HuH-7.5 (cell line): Measurements from ENCODE around the gene CUL5.
"Not testable (repeated sequence)": the region's sequence is repeated elsewhere in the genome, so short reads cannot be mapped to it uniquely, and the experiment has no call there.

Experiments
- DNase-seq: peaks from one replicate; pipeline ENCODE4 v3.0.0; 2011; ENCODE audit warnings: low spot score

The CUL5 gene

DNA sequence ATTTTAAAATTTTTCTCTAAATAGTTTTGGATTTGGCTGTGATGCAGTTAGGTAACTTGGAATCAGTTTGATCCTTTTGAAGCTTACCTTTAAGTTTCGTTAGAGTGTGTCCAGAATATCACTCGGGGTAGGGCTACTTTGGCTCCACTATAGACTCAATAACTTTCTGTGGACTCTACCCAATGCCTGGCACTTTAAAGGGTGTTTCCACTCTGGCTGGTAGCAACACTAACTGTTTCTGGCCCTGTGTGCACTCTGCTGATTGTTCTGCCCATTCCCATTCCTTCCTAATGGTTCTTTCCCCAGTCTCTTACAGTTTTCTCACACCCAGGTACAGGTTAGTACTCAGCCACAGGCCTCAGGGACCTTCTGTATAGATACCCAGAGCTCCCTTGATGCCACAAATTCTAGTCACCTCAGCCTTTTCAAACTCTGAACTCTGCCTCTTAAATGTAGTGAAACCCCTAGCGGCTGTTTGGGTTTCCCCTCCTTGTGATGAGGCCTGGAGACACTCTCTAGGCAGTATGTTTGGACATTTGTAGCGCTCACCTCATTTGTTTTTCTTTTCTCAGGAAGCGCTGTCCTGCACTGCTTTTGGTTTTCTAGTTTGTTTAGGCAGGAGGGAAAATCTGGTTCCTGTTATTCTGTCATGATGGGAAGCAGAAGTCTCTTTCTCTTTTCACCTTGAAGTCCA lies 16.8 kb downstream of the CUL5 start:
- no peak for DNase-seq

DNA sequence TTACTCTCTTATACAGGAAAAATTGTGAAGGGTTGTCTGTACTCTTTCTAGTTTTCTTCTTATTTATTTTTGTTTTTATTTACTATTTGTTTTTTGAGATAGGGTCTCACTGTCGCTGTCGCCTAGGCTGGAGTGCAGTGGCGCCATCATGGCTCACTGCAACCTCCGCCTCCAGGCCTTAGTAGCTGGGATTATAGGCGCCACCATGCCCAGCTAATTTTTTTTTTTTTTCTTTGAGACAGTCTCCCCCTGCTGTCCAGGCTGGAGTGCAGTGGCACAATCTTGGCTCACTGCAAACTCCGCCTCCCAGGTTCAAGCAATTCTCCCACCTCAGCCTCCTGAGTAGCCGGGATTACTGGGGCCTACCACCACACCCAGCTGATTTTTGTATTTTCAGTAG lies 18.4 kb downstream of the CUL5 start:
- no peak for DNase-seq

DNA sequence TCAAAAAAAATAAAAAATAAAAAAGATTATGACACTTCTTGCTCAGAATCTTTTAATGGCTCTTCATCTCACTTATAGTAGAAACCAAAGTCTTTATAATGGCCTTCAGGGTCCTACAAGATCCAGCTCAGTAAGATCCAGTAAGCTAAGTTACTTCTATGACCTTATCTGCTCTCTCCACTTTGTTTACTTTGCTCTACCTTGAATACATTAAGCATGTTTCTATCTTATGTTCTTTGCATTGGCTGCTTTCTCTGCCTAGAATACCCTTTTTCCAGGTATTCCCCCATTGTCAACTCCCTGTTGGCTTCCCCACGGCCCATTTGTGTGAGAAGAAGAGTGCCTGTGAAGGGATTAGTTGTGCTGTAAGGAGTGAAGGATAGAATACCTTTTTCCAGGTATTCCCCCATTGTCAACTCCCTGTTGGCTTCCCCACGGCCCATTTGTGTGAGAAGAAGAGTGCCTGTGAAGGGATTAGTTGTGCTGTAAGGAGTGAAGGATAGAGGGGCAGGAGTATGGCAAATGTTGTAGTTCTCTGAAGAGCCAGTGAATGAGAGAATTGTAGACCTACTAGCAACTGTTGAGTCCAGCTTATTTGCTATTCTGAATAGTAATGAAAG lies 20.2 kb downstream of the CUL5 start:
- DNase-seq, result not testable (repeated sequence)

DNA sequence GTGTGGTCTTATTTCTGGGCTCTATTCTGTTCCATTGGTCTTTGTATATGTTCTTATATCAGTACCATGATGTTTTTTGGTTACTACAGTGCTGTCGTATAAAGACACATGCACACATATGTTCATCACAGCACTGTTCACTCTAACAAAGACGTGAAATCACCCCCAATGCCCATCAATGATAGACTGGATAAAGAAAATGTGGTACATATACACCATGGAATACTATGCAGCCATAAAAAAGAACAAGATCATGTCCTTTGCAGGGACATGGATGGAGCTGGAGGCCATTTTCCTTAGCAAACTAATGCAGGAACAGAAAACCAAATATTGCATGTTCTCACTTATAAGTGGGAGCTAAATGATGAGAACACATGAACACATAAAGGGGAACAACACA lies 22.9 kb downstream of the CUL5 start:
- not testable (repeated sequence) for DNase-seq

DNA sequence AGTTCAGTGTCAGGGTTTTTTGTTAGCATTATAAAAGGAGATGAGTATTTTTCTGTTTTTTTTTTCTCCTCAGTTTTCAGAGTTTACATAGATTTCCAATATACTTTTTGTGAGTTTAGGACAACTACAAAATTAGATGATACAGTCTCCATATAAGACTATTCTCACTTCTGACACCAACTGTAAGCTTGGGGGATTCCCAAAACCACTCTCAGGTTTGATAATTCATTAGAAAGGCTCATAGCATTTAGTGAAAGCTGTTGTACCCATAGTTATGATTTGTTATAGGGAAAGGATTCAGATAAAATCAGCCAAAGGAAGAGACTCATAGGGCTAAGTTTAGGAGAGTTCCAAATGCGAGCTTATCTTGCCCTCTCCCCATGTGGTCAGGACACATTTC lies 24.1 kb downstream of the CUL5 start:
- DNase-seq, result no peak

DNA sequence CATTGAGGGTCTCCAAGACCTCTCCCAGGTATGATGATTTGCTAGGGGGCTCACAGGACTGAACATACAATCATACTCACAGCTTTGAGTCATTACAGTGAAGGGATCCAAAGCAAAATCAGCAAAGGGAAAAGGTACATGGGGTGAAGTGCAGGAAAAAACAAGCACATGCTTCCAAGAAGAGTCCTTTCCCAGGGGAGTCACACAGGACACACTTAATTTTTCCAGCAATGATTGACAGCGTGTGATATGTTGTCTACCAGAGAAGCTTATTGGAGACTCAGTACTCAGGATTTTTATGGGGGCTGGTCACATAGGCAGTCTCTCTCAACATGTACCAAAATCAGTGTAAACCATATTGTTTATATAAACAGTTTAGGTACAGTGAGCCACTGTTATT lies 25.3 kb downstream of the CUL5 start:
- no peak for DNase-seq

DNA sequence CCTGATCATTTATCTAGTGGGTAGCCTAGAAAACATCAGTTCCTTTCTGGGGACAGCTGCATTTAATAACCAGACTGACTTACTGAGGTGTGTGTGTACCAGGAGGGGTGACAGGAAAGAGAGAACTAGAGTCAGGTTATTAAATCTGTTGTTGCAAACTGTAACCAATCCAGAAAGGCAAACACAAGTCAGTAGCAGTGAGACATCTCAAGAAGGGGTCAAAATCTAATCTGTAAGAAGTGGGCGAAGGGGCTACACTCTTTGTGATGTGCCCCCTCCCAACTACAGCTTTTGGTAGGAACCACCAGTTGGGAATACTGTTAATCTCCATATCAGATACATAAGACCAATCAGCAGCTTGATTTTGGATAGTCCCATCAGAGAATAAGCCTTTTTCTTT lies 26.3 kb downstream of the CUL5 start:
- DNase-seq, result no peak

DNA sequence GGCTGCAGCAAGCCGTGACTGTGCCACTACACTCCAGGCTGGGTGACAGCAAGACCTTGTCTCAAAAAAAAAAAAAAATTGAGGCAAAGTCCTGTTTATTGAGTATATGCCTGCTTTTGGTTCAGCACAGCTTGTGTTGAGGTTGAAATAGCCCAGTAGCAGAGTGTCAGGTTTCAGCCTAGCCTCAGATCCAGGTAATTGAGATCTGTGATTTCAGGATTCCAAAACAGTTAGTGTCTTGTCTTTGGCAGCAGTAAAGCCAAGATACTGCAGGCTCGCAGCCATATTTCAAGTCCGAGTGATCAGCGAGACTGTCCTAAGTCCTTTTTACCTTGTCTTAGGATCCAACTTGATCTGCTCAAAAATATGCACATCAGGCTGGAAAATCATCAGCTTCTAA lies 27.0 kb downstream of the CUL5 start:
- no peak for DNase-seq

DNA sequence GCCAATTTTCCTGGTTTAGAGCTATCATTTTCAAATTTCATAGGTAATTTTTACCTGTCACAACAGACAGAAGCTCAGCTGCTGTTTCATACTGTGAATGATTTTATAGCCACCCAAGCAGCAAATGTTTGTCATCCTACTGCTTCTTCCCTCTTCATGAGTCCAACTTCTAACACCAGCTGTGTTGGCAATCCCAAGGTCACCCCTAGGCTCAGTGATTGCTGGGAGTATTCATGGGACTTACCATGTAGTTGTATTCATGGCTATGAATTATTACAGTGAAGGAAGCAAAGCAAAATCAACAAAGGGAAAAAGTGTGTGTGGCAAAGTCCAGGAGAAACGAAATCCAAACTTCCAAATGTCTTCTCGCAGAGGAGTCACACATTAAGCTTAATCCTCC lies 28.5 kb downstream of the CUL5 start:
- DNase-seq, result no peak

DNA sequence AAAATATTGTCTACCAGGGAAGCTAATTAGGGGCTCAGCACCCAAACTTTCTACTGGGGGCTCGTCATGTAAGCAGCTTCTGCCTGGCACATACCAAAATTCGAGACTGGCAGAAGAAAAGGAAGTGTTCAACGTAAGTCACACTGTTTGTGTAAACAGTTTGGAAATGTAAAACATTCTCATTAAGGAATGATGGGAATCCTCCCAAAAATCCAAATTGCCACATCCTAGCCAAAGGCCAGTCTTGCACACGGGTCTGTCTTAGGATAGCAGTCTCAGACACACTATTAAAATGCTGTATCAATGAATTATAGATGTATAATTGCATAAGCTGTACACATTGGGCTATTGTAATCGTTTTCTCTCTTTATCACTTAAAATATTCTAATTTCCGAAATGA lies 28.9 kb downstream of the CUL5 start:
- no peak for DNase-seq

DNA sequence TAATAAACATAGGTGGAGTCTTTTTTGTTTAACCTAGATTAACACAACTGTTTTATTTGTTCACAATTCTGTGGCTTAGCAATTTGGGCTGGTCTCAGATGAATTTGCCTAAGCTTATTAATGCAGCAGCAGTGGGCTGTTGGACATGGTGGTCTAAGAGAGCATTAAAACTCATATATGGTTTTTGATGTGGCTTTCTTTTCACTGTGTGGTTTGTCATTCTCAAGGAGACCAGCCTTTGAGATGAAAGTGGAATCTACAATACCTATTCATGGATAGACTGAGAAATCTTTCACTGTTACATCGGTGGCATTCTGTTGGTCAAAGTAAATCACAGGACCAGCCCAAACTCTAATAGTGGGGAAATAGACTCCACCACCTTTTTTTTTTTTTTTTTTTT lies 39.6 kb downstream of the CUL5 start:
- no peak for DNase-seq

DNA sequence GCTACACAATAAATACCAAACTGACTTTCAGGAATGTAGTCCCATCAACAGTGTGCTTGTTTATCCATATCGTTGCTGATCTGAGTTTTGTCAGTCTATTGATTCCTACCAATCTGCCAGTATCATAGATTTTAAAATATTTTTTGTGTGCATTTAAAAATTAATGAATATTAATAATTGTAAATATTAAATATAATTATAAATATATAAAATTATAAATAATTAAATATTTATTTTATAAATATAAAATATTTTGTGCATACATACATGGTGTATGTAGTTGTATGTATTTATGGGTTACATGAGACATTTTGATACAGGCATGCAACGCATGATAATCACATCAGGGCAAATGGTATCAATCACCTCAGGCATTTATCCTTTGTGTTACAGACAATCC lies 53.6 kb downstream of the CUL5 start:
- no peak for DNase-seq

DNA sequence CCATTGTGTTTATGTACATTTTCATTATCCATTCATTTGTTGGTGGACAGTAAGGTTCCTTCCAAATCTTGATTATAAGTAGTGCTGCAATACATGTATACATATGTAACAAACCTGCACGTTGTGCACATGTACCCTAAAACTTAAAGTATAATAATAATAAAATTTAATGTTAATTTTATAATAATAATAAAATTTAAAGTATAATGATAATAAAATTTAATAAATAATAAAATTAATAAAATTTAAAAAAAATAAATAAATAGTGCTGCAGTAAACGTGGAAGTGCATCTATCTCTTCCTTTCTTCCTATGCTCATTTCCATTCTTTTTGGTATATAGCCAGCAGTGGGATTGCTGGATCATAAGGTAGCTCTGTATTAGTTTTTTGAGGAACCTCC lies 54.7 kb downstream of the CUL5 start:
- no peak for DNase-seq

DNA sequence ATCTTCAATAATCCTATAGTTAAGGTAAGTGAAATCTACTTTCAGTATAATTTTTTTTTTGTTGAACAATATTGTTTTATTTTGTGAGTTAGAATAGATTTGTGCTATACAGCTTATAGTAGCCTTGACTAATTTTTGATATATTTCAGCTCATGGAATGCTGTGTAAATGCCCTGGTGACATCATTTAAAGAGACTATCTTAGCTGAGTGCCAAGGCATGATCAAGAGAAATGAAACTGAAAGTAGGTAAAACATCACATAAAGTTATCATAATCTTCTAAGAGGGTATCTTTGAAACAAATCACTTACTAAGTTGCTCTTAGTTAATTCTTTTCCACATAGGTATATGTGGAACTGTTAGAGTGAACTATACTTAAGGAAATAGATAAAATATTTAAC lies 61.2 kb downstream of the CUL5 start:
- no peak for DNase-seq

DNA sequence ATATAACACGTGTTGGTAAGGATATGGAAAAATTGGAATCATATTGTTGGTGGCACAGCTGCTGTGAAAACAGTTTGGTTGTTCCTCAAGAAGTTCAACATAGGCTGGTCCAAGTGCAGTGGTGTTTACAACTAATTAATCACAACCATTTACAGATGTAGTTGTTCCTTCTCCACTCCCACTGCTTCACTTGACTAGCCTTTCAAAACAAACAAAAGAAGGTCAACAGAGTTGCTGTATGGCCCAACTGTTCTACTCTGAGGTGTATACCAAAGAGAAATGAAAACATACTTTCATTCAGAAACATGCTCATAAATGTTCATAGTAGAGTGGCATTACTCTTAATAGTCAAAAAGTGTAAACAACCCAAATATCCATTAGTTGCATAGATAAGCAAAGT lies 76.1 kb downstream of the CUL5 start:
- DNase-seq, result no peak

DNA sequence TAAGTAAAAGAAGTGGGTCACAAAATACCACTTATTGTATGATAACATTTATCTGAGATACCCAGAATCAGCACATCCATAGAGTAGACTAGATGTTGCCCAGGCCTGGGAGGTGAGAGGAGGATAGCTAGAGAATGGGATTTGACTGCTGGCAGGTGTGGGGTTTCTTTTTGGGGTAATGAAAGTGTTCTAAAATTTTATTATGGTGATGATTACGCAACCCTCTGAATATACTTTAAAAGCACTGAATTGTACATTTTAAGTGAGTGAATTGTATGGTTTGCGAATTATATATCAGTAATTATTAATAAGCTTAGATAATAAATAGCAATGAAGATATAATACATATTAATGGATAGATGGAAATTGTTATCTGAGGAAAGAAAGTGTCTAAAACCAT lies 77.0 kb downstream of the CUL5 start:
- DNase-seq, result no peak

DNA sequence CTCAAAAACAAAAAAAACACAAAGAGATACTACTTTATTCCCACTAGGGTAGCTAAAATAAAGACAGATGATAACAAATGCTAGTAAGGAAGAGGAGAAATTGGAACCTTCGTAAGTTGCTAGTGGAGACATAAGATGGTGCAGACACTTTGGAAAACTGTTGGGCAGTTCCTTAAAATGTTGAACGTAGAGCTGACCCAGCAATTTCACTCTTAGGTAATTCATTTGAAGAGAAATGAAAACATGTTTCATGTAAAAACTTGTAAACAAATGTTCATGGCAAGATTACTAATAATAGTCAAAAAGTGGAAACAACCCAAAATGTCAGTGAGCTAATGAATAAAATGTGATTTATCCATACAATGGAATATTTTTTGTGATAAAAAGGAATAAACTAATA lies 83.4 kb downstream of the CUL5 start:
- no peak for DNase-seq

DNA sequence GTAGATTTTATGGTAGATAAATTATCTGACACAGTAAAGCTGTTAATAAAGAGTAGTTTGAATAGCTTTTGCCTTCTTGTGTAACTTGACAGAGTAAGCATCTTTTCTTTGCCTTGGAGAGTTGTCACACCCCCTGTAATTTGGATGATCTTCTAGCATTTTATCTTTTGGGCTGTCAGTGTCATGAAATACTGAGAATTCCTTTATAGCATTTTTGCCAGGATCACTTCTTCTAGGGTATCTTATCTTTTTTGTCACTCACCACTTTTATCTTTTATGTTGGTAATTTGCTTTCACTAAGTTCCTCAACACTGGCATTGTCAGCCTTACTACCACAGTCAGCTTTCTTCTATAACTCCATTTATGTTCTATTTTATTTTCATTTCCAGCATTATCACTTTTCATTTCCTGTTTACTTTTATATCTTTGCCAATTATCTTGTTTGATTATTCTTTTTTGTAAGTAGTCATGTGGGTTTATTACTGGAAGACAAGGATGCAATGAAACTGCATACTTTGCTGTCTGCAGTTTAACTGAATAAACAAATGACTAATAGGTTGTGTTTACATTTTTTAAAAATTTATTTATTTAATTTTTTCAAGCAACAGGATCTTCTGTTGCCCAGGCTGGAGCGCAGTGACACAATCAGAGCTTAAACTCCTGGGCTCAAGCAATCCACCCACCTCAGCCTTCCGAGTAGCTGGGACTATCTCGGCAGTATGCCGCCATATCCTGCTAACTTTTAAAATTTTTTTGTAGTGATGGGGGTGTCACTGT lies 84.6 kb downstream of the CUL5 start:
- no peak for DNase-seq

DNA sequence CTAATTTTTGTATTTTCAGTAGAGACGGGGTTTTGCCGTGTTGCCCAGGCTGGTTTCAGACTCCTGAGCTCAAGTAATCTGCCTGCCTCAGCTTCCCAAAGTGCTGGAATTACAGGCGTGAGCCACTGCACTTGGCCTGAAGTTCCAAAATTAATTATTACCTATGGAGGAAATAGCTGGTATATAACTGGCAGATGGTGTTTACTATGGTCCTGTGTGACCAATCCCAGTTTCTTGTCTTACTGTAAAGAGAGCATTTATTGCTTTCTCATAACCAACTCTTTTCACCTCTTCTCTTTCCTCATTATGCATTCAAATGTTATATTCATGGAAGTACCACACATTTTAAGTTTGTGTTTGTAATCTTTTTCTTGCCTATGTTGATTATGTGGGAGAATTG lies 88.5 kb downstream of the CUL5 start:
- no peak for DNase-seq

DNA sequence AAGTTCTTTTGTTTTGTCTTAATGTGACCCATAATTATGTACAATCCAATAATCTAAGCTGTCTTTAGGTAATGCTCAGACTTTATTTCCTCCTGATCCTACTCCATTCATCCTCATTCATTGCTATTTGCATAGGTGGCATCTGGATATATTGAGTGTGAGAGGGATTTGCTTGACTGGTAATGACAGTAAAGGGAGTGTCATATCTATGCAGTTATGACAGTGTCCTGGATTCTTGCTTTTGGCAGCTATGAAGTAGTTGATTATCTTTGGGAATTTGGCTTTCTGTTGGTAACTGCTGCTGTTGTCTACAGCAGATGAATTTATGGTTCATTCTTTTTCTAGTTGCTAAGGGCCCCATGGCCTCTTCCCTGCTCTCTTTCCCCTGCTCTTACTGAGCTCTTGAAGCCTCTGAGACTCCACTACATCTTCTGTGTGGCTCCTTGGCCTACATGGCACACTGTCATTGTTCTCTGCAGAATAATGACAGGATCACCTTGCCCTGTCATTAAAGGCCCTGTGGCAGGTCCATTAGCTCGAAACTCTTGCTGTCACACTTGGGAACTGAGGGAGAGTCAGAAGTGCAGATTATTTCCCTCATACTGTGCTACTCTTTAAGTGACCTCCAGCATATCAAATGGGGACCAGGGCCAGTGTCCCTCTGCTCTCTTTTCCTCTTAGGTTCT lies 92.5 kb downstream of the CUL5 start:
- no peak for DNase-seq

DNA sequence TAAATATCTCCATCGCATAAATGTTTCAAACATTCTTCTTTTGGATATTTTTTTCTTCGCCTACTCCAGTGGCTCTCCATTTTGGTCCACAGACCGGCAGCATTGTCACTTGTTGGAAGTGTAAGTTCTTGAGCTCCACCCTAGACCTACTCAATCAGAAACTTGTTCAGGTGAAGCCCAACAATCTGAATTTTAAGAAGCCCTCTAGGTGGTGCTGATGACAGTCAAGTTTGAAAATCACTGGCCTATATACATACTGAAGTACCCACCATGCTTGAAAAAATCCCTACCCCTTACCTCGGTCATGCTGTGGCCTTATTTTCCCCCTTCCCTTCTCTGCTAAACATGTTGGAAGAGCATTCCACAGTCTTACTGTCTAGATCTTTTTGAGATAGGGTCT lies 102.4 kb downstream of the CUL5 start:
- no peak for DNase-seq

DNA sequence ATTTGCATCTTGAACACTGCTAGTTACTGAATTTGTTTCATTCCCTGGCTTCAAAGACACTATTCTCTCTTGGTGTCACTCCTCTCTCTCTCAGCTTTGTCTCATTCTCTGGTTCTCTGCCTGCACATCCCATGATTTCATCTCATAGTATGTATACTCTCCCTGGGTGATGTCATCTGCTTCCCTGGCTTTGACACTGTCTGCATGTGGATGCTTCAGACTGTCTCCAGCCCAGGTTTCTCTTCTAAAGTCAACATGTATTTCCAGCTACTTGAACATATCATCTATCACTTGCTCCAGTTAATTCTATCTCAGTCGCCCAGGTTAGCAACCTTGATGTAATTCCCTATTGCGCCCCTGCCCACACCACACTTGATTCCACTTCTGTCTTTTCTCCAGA lies 103.4 kb downstream of the CUL5 start:
- DNase-seq, result no peak
